D721Med (cell line): ENCODE data around the gene TRAPPC3L.

ENCODE experiments used
- DNase-seq: peaks from one replicate; pipeline ENCODE4 v3.0.0; 2011; ENCODE audit warnings: low spot score; ENCODE audit not compliant: insufficient read length
- FAIRE-seq: peaks from 2 replicates; lab custom pipeline; 2011; peaks lifted over from hg19 to GRCh38; lab: Jason Lieb, UNC
- TF ChIP-seq, protein P1 (sequence below): IDR thresholded peaks from 2 replicates; pipeline ENCODE4 v1.5.1; 2012; ENCODE audit warnings: mild to moderate bottlenecking, control low read depth; ENCODE audit not compliant: insufficient read depth; ENCODE audit errors: missing control alignments

TRAPPC3L gene

DNA sequence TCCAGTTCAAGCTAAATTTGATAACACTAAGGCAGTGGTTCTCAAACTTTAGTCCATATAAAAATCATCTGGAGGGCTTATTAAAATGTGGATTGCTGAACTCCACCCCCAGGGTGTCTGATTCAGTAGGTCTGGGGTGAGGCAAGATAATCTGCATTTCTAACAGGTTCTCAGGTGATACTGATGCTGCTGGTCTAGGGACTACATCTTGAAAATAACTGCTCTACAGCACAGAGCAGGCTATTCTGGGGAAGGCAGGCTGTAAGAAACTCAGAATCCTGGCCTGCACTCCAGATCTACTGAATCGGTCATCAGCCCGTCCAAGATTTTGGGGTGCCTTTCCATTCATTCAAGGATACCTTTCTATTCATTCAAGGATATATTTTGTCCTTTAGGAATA, 22.6 kb downstream of the TRAPPC3L start:
- TF ChIP-seq, protein P1, sequence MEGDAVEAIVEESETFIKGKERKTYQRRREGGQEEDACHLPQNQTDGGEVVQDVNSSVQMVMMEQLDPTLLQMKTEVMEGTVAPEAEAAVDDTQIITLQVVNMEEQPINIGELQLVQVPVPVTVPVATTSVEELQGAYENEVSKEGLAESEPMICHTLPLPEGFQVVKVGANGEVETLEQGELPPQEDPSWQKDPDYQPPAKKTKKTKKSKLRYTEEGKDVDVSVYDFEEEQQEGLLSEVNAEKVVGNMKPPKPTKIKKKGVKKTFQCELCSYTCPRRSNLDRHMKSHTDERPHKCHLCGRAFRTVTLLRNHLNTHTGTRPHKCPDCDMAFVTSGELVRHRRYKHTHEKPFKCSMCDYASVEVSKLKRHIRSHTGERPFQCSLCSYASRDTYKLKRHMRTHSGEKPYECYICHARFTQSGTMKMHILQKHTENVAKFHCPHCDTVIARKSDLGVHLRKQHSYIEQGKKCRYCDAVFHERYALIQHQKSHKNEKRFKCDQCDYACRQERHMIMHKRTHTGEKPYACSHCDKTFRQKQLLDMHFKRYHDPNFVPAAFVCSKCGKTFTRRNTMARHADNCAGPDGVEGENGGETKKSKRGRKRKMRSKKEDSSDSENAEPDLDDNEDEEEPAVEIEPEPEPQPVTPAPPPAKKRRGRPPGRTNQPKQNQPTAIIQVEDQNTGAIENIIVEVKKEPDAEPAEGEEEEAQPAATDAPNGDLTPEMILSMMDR = no peak
- DNase-seq (no peak), FAIRE-seq (no peak)

DNA sequence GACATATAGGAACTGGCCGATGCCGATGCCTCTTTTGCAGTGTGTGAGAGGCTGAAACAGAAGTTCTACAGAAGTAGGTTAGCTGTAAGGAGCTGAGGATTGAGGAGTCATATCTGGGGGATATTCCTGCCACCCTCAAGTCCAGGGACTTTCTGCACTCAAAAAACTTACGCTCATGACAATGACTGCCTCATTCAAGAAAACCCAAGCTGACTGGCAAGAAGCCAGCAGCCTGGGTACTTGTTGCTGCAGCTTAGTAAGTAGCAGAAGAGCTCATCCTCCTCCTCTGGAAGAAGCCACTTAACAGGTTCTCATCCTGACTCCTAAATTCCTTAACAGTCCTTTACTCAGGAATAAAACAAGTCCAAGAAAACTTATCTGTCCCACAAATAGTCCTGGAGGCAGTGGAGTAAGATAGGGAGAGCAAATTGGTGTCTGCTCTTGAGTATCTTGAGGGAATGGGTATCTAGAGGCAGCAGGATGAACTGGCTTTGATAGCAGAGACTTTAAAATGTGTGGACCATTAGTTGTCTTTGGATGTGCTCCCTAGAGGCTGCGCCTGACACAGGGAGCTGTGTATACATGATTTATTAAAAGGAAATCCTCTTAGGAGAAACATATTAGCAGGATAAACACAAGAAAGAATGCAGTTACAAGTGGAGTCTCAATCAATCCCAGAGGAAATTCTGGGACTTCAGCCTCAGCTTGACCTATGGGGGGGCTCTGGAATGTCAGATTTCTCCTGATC, 26.7 kb downstream of the TRAPPC3L start:
- no peak for DNase-seq
- FAIRE-seq = no peak
- TF ChIP-seq, protein P1 = no peak

DNA sequence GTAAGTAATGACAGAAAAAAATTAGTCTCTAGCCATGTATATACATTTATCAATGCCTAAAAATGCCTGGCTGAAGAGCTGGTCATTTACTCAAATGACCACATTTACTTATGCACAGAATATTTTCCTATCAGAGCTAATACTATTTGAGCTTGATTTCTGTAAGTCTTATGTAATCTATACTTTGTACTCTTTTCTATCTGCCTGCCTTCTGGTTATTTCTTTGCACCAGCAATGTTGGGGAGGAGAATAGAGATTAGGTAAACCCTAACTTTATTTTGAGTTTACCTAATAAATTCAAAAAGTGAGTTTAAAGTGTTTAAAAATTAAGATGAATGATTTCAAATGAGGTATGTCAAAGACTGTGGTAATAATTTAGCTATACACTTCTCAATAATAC, 30.3 kb downstream of the TRAPPC3L start:
- DNase-seq = no peak
- FAIRE-seq = no peak
- TF ChIP-seq, protein P1 = no peak

DNA sequence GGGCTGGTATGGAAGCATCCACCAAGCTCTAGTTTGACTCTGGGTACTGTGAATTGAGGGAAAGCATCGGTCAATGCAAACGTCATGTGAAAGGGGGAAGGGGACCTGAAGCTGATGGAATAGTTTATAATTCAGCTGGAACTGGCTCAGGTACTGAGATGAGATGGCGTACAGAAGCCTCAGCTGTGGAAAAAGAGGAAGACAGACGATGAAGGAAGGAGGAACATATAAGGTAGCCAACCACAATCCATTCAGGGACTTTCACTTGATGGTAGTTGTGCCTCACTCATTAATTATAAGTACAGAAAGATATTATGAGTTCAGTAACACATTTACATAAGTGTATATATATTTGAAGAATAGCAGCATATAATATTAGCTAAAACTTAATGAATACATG, 31.4 kb downstream of the TRAPPC3L start:
- DNase-seq (no peak), FAIRE-seq (no peak)
- TF ChIP-seq, protein P1 = no peak

DNA sequence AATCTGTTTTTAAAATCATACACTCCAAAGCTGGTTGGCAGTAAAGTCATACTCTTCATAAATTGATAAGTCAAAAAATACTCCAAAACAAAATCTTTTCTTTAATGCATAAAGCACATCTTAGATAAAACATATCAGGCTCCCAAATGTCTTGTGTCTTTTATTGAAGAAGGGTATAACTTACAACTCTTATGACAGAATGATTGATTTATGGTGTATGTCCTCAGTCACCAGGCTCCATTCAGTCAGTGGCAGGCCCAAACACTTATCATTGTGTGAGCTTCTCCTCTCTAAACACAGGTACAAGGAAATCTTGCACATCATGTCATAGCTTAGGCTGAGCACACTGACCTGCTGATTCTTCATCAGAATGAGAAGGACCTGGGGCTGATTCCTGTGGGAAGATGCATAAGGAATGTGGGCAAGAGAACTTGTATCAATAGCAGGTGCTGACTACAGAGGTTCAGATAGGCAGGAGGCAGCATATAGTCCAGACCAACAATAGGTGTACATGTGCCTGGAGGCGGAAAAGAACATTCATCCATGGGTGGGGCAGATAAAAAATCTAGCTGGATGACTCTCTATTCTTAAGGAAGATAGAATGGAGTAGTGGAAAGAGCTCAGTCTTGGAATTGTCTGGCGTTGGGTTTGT, 32.1 kb downstream of the TRAPPC3L start:
- DNase-seq (no peak), FAIRE-seq (no peak)
- TF ChIP-seq, protein P1 = no peak

DNA sequence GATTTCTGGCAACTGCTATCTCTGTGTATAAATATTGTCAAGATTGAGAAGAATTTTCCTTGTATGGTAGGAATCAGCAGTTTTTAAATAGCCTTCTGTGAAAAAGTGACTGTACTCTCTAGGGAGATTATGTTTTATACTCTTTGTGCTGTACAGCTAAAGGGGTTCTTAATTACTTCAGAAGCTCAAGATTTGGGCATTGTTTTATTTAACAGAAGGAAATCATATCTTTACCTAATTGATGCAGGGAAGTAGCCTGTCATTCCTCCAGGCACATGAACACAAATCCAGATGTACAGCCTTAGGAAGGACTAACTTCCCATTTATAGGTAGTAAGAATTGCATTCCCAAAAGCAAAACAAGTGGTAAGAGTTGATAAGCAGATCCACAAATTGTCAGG, 32.8 kb downstream of the TRAPPC3L start:
- TF ChIP-seq, protein P1 = no peak
- FAIRE-seq (no peak), DNase-seq (no peak)

DNA sequence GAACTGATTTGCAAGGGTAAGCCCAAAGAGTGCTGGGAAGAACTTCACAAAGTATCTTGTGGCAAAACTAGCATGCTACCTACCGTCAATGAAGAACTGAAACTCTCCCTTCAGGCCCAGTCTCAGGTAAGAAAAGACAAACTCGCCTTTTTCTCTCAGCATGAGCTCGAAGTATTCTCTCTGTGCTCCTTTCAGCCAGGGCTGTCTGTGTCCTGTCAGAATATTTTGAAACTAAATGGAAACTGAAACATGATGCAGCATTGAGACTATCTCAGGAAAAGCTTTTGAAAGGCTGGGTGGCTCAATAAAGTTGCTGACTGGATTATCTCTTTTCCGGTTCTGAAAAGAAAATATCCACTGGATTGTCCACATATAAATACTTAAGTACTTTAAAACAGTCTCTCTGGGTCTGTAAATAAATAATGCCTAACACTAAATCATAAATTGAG, 33.3 kb downstream of the TRAPPC3L start:
- no peak for DNase-seq
- TF ChIP-seq, protein P1 = no peak
- FAIRE-seq = no peak
